Breast epithelium (tissue), 4 donors: Measurements from ENCODE around the gene DGKA. TPM values are rescaled to one million over a fixed set of nuclear protein-coding genes. Genes with fewer than 3 reads are reported as not detected.

ENCODE experiments used
- DNase-seq, 2 donors: peaks; one replicate each; pipeline ENCODE4 v3.0.0-alpha.2; 2019; ENCODE audit warnings: low spot score in 2 of 2
- H3K27ac ChIP-seq, 2 donors: fragments of 200-600 bp; sonication (generic) in 1 of 2; one replicate each; pipeline ENCODE4 v1.5.1; 2016 to 2019; ENCODE audit warnings: mild to moderate bottlenecking in 1 of 2
- H3K27me3 ChIP-seq, 2 donors: fragments of 200-600 bp; sonication (generic) in 1 of 2; one replicate each; pipeline versions ENCODE4 v1.5.1 to v1.6.0; 2017 to 2019; ENCODE audit warnings: control low read depth in 1 of 2, mild to moderate bottlenecking in 1 of 2
- H3K36me3 ChIP-seq: fragments of 200-600 bp; one replicate; pipeline ENCODE4 v1.5.1; 2019
- H3K4me1 ChIP-seq, 2 donors: fragments of 200-600 bp; sonication (generic); one replicate each; pipeline ENCODE4 v1.5.1; 2016 to 2019; ENCODE audit warnings: control low read depth in 1 of 2
- H3K4me3 ChIP-seq, 3 donors: fragments of 200-600 bp; sonication (generic); 1 replicate in 2 of 3; 2 replicates in 1 of 3; pipeline ENCODE4 v1.5.1; 2016 to 2019; ENCODE audit warnings: mild to moderate bottlenecking in 3 of 3, moderate library complexity in 2 of 3
- H3K9me3 ChIP-seq, 2 donors: fragments of 200-600 bp; sonication (generic) in 1 of 2; one replicate each; pipeline ENCODE4 v1.5.1; 2016 to 2019; ENCODE audit warnings: control low read depth in 1 of 2
- POLR2A ChIP-seq: fragments of 450-650 bp; IDR thresholded peaks from one replicate; pipeline ENCODE4 v1.6.1; 2016; ENCODE audit warnings: antibody characterized with exemption, mild to moderate bottlenecking, moderate library complexity
- POLR2AphosphoS5 ChIP-seq, 3 donors: sonication (generic); formaldehyde crosslinking; IDR thresholded peaks; one replicate each; pipeline ENCODE4 v1.6.1; 2017; ENCODE audit warnings: antibody characterized with exemption in 3 of 3
- intact Hi-C: fragments of 100-400 bp; cut with DNase I; formaldehyde crosslinking; loops from one replicate; pipeline ENCODE4 v1.15.1; 2023; ENCODE audit warnings: low total_unique reads
- total RNA-seq, 3 donors: library from RNA; depleted of rRNA; stranded (reverse); fragments of >200 nt; gene quantifications; one replicate each; pipeline ENCODE4 v1.1.0, GENCODE V29; 2016
- TF ChIP-seq, protein P1 (sequence below), 3 donors: fragments of 450-650 bp; IDR thresholded peaks; one replicate each; pipeline ENCODE4 v1.5.1; 2016 to 2017; ENCODE audit warnings: antibody characterized with exemption in 3 of 3, mild to moderate bottlenecking in 3 of 3, moderate library complexity in 3 of 3

DGKA gene
- 10 to 100 TPM; 25.1 to 50.5 (median 44.2) TPM for total RNA-seq

DNA sequence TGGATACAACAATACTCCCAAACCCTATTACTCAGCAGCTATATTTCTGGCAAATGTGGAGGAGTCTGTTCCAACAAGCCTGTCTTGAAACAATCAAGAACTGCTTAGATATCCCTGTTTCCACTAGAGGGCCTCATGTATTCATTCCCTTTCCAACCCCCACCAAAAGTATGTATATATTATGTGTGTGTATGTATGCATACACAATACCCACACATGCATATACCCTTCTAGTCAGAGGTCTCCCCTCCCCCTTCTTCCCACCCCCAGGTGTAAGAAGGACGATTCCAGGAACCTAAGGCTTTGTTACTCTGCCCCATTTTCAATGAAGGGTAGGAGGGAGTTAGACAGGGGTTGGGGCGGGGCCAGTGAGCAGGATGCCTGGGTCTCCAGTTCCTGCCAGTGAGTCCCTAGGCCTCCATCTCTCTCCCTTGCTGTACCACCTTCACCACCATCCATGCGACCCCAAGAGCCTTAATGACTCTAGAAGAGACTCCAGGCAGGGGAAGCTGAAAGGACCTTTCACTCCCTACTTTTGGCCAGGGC is at the start of gene DGKA:
TSS of gene DGKA (plus strand) at position 392 of the 546 bp plus-strand sequence. CDS start 5,342 bp downstream, outside the sequence.
- peak within 1 kb of the TSS; percentile 85 to 89 for H3K27ac ChIP-seq
- DNase-seq = no peak
- intact Hi-C loops = loop anchor here (10.0 kb wide), 1 partner anchor 96 kb away; no protein-coding TSS in a partner anchor

DNA sequence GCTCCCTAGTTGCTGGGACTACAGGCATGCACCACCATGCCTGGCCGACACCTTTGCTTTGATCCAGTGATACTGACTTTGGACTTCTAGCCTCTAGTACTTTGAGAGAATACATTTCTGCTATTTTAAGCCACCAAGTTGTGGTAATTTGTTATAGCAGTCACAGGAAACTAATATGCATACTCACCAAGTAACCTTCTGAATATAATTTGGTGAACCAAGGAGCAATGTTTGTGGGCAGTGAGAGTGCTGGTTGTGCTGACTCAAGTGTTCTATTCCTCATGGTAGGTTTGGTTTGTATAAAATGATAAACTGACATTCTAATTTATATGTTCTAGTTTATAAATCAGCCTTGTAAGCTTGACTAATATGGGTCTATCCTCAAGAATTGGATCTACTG is 45.8 kb upstream of the DGKA start:
- intact Hi-C loops = no loop called here
- no peak for DNase-seq
- Histone ChIP-seq H3K4me3 (no peak overlapping the region), H3K27ac (no peak overlapping the region), H3K36me3 (no peaks in the 10 kb centered on the region), H3K9me3 (no peaks in the 10 kb centered on the region), H3K27me3 (no peaks in the 10 kb centered on the region), H3K4me1 (no peaks in the 10 kb centered on the region)
- TF ChIP-seq, protein P1, sequence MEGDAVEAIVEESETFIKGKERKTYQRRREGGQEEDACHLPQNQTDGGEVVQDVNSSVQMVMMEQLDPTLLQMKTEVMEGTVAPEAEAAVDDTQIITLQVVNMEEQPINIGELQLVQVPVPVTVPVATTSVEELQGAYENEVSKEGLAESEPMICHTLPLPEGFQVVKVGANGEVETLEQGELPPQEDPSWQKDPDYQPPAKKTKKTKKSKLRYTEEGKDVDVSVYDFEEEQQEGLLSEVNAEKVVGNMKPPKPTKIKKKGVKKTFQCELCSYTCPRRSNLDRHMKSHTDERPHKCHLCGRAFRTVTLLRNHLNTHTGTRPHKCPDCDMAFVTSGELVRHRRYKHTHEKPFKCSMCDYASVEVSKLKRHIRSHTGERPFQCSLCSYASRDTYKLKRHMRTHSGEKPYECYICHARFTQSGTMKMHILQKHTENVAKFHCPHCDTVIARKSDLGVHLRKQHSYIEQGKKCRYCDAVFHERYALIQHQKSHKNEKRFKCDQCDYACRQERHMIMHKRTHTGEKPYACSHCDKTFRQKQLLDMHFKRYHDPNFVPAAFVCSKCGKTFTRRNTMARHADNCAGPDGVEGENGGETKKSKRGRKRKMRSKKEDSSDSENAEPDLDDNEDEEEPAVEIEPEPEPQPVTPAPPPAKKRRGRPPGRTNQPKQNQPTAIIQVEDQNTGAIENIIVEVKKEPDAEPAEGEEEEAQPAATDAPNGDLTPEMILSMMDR (IDR thresholded peaks at IDR 0.05) = no peak
- TF ChIP-seq POLR2AphosphoS5 (IDR thresholded peaks at IDR 0.05) (no peak), POLR2A (no peak)

More for the DNA sequence above, at the start of gene DGKA:
- Histone ChIP-seq H3K27me3 (no peaks in the 10 kb centered on the region), H3K4me3 (peak within 1 kb of the TSS; percentile 66 to 96 (median 79)), H3K4me1 (peaks cover 4 to 20% of the 10 kb centered on the region in 2 donors), H3K9me3 (no peaks in the 10 kb centered on the region), H3K36me3 (no peaks in the 10 kb centered on the region)
- TF ChIP-seq, protein P1 (IDR thresholded peaks at IDR 0.05) = peak; percentile 23 to 38 (median 31)
- no peak for TF ChIP-seq POLR2A

DNA sequence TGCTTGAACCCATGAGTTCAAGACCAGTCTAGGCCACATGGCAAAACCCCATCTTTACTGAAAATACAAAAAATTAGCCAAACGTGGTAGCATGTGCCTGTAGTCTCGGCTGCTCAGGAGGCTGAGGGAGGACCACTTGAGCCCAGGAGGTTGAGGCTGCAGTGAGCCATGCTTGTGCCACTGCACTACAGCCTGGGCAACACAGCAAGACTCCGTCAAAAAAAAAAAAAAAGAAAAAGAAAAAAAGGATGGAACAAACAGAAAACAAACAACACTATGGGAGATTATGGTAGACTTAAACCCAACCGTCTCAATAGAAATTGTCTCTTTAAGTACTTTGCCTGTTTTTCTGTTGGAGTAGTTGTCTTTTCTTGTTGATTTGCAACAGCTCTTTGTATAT is 39.7 kb upstream of the DGKA start:
- TF ChIP-seq POLR2AphosphoS5 (IDR thresholded peaks at IDR 0.05) = no peak
- no peaks in the 10 kb centered on the region for H3K9me3 ChIP-seq
- DNase-seq = no peak
- H3K27ac ChIP-seq = no peak overlapping the region
- H3K4me3 ChIP-seq = no peak overlapping the region
- no peaks in the 10 kb centered on the region for H3K36me3 ChIP-seq
- no peaks in the 10 kb centered on the region for H3K27me3 ChIP-seq
- H3K4me1 ChIP-seq = no peaks in the 10 kb centered on the region
- intact Hi-C loops = no loop called here

DNA sequence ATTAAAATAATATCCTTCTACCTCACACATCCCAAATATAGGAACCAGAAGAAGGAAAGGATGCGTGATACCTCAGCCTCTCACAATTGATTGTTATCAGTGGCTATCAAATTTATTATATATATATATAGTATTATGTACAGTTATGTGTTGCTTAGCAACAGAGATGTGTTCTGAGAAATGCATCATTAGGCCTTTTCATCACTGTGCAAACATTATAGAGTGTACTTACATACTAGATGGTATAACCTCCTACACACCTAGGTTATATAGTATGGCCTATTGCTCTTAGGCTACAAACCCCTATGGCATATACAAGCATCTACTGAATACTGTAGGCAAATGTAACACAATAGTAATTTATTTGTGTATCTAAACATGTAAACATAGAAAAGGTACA is 37.2 kb upstream of the DGKA start:
- no peak for DNase-seq
- Histone ChIP-seq H3K27me3 (no peaks in the 10 kb centered on the region), H3K4me1 (no peaks in the 10 kb centered on the region), H3K36me3 (no peaks in the 10 kb centered on the region), H3K4me3 (no peak overlapping the region), H3K27ac (no peak overlapping the region), H3K9me3 (no peaks in the 10 kb centered on the region)
- TF ChIP-seq POLR2A = no peak
- TF ChIP-seq, protein P1 (IDR thresholded peaks at IDR 0.05) = no peak
- intact Hi-C loops = no loop called here

DNA sequence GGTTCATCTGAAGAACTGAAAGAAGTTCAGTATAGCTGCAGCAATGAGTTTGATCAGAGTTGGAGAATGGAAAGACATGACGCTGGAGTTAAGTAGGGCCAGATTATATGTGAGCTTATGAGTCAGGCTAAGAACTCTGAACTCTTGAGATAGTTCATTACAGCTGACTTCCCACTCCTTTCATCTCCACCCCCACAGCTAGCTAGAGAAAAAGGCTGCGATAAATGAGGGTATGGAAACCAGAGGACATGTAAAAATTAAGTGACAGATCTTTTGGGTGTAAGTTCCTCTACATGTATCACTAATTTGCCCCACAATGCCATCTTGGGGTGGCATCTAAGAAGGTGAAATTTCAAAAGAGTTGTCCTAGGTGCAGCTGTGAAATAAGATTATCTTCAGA is 31.9 kb upstream of the DGKA start:
- Histone ChIP-seq H3K9me3 (no peaks in the 10 kb centered on the region), H3K4me3 (no peak overlapping the region), H3K4me1 (no peaks in the 10 kb centered on the region), H3K27ac (no peak overlapping the region), H3K27me3 (no peaks in the 10 kb centered on the region), H3K36me3 (no peaks in the 10 kb centered on the region)
- TF ChIP-seq, protein P1 (IDR thresholded peaks at IDR 0.05) = no peak
- TF ChIP-seq POLR2A = no peak
- no peak for TF ChIP-seq POLR2AphosphoS5 (IDR thresholded peaks at IDR 0.05)
- no peak for DNase-seq
- intact Hi-C loops = no loop called here
